Panc1 (cell line): ENCODE results near the gene SIRT1. TPM values are rescaled to one million over a fixed set of nuclear protein-coding genes. Genes with fewer than 3 reads are reported as not detected.

ENCODE experiments used
- ATAC-seq: fragments of 200-7000 bp; cut with Tn5 transposase; 2 replicates; pipeline ENCODE4 v1.9.1; 2020; ENCODE audit warnings: mild to moderate bottlenecking, moderate library complexity
- BruUV-seq: library from RNA; stranded (reverse); fragments of 400-500 nt; replicated peaks from 2 replicates; lab custom pipeline; 2021; lab: Mats Ljungman, UMichigan
- CTCF ChIA-PET: fragments of 300-600 bp; sonication (Branson Sonifier 250); formaldehyde crosslinking; loops from one replicate; lab custom pipeline; 2022; ENCODE audit warnings: antibody characterized with exemption; lab: Charles Lee
- POLR2A ChIA-PET: fragments of 300-600 bp; sonication (Branson Sonifier 250); formaldehyde crosslinking; loops from one replicate; lab custom pipeline; 2022; ENCODE audit warnings: antibody characterized with exemption; lab: Charles Lee
- DNase-seq: peaks from one replicate; pipeline ENCODE4 v3.0.0-alpha.2; 2010; ENCODE audit warnings: low read depth, low spot score
- H3K27ac ChIP-seq: 2 replicates; pipeline ENCODE4 v1.5.1; 2011; ENCODE audit warnings: mild to moderate bottlenecking, low read length, inconsistent platforms
- H3K27me3 ChIP-seq: fragments of 200-500 bp; sonication (Bioruptor generic); 2 replicates; pipeline ENCODE4 v1.6.0; 2014; ENCODE audit warnings: low read length, inconsistent platforms; ENCODE audit not compliant: control insufficient read depth, insufficient read depth
- H3K36me3 ChIP-seq: fragments of 200-500 bp; sonication (Bioruptor generic); 2 replicates; pipeline ENCODE4 v1.5.1; 2014; ENCODE audit warnings: inconsistent platforms, mild to moderate bottlenecking, low read length, moderate library complexity; ENCODE audit not compliant: control insufficient read depth, insufficient read depth
- H3K4me1 ChIP-seq: 2 replicates; pipeline ENCODE4 v1.5.1; 2011; ENCODE audit warnings: inconsistent platforms, mild to moderate bottlenecking, low read length, moderate library complexity; ENCODE audit not compliant: control insufficient read depth, insufficient read depth
- H3K4me3 ChIP-seq, 2 experiments: 2 replicates each; pipeline ENCODE4 v1.5.1; 2011 to 2012; ENCODE audit warnings: low read depth in 2 of 2, low read length in 2 of 2, mild to moderate bottlenecking in 2 of 2, inconsistent platforms in 1 of 2, moderate library complexity in 1 of 2
- H3K9me3 ChIP-seq: fragments of 200-500 bp; sonication (Bioruptor generic); 2 replicates; pipeline ENCODE4 v1.5.1; 2014; ENCODE audit warnings: low read depth, mild to moderate bottlenecking, inconsistent platforms, low read length, moderate library complexity; ENCODE audit not compliant: control insufficient read depth, insufficient read depth
- POLR2AphosphoS5 ChIP-seq: IDR thresholded peaks from 2 replicates; pipeline ENCODE4 v1.6.1; 2012; ENCODE audit warnings: mild to moderate bottlenecking, low read depth, low read length, moderate library complexity
- SIN3A ChIP-seq: IDR thresholded peaks from 2 replicates; pipeline ENCODE4 v1.6.1; 2012; ENCODE audit warnings: low read depth, mild to moderate bottlenecking, low read length, moderate library complexity, borderline replicate concordance; ENCODE audit not compliant: insufficient read depth
- TCF7L2 ChIP-seq: IDR thresholded peaks from 2 replicates; pipeline ENCODE4 v1.6.1; 2011; ENCODE audit warnings: mild to moderate bottlenecking, low read depth, low read length, inconsistent platforms
- in situ Hi-C: cut with HindIII; loops from 2 replicates; pipeline ENCODE4 v1.10.0; 2016; ENCODE audit warnings: low sequenced_read_pairs, low pct_unique_long_range_greater_than_20kb
- intact Hi-C: fragments of 100-400 bp; cut with micrococcal nuclease; formaldehyde crosslinking; loops from one replicate; pipeline ENCODE4 v1.10.0; 2022; ENCODE audit not compliant: unreplicated experiment
- total RNA-seq: library from RNA; stranded (reverse); gene quantifications from one replicate; pipeline ENCODE4 v1.2.1, GENCODE V29; 2021; ENCODE audit not compliant: unreplicated experiment
- TF ChIP-seq, protein P1 (sequence below), 2 experiments: IDR thresholded peaks; 2 replicates each; pipeline ENCODE4 v1.6.1; 2011 to 2012; ENCODE audit warnings: low read depth in 2 of 2, control low read depth in 1 of 2, low read length in 1 of 2, mild to moderate bottlenecking in 1 of 2, moderate library complexity in 1 of 2; ENCODE audit not compliant: insufficient read depth in 1 of 2
- TF ChIP-seq, protein P2 (sequence below): fragments of 450-650 bp; IDR thresholded peaks from 2 replicates; pipeline ENCODE4 v1.5.1; 2017; ENCODE audit warnings: mild to moderate bottlenecking

The SIRT1 gene
- total RNA-seq, 1 experiment from 2014 or later, result 45.0 TPM

DNA sequence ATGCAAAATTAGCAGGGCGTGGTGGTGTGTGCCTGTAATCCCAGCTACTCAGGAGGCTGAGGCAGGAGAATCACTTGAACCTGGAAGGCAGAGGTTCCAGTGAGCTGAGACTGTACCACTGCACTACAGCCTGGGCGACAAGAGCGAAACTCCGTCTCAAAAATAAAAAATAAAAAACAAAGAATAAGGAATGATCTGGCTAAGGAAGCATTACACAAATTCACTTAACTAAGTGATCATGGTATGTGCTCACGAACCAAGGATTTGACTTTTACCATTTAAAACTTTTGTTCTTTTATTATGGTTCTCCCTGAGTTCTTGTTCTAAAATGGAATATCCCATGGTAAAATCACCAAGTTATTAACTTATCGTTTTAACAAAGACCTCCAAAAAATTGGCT lies 71.2 kb downstream of the SIRT1 start:
- Histone ChIP-seq H3K27me3 (no peaks in the 10 kb centered on the region), H3K9me3 (no peaks in the 10 kb centered on the region), H3K4me1 (no peaks in the 10 kb centered on the region), H3K36me3 (peaks cover 19% of the 10 kb centered on the region), H3K4me3 (no peak overlapping the region), H3K27ac (no peak overlapping the region)
- ATAC-seq (no peak), DNase-seq (no peak)
- intact Hi-C loops (no loop called here), in situ Hi-C loops (no loop called here)
- TF ChIP-seq SIN3A (no peak), TCF7L2 (no peak), POLR2AphosphoS5 (no peak)
- TF ChIP-seq, protein P1, sequence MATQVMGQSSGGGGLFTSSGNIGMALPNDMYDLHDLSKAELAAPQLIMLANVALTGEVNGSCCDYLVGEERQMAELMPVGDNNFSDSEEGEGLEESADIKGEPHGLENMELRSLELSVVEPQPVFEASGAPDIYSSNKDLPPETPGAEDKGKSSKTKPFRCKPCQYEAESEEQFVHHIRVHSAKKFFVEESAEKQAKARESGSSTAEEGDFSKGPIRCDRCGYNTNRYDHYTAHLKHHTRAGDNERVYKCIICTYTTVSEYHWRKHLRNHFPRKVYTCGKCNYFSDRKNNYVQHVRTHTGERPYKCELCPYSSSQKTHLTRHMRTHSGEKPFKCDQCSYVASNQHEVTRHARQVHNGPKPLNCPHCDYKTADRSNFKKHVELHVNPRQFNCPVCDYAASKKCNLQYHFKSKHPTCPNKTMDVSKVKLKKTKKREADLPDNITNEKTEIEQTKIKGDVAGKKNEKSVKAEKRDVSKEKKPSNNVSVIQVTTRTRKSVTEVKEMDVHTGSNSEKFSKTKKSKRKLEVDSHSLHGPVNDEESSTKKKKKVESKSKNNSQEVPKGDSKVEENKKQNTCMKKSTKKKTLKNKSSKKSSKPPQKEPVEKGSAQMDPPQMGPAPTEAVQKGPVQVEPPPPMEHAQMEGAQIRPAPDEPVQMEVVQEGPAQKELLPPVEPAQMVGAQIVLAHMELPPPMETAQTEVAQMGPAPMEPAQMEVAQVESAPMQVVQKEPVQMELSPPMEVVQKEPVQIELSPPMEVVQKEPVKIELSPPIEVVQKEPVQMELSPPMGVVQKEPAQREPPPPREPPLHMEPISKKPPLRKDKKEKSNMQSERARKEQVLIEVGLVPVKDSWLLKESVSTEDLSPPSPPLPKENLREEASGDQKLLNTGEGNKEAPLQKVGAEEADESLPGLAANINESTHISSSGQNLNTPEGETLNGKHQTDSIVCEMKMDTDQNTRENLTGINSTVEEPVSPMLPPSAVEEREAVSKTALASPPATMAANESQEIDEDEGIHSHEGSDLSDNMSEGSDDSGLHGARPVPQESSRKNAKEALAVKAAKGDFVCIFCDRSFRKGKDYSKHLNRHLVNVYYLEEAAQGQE (IDR thresholded peaks at IDR 0.05; ENCODE audit: insufficient read depth in 1 of 2, low read depth in 2 of 2, low read length in 1 of 2), result no peak
- TF ChIP-seq, protein P2, sequence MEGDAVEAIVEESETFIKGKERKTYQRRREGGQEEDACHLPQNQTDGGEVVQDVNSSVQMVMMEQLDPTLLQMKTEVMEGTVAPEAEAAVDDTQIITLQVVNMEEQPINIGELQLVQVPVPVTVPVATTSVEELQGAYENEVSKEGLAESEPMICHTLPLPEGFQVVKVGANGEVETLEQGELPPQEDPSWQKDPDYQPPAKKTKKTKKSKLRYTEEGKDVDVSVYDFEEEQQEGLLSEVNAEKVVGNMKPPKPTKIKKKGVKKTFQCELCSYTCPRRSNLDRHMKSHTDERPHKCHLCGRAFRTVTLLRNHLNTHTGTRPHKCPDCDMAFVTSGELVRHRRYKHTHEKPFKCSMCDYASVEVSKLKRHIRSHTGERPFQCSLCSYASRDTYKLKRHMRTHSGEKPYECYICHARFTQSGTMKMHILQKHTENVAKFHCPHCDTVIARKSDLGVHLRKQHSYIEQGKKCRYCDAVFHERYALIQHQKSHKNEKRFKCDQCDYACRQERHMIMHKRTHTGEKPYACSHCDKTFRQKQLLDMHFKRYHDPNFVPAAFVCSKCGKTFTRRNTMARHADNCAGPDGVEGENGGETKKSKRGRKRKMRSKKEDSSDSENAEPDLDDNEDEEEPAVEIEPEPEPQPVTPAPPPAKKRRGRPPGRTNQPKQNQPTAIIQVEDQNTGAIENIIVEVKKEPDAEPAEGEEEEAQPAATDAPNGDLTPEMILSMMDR, result no peak
- ChIA-PET CTCF (no interaction called here), POLR2A (no interaction called here)
- no TSS peak for BruUV-seq

DNA sequence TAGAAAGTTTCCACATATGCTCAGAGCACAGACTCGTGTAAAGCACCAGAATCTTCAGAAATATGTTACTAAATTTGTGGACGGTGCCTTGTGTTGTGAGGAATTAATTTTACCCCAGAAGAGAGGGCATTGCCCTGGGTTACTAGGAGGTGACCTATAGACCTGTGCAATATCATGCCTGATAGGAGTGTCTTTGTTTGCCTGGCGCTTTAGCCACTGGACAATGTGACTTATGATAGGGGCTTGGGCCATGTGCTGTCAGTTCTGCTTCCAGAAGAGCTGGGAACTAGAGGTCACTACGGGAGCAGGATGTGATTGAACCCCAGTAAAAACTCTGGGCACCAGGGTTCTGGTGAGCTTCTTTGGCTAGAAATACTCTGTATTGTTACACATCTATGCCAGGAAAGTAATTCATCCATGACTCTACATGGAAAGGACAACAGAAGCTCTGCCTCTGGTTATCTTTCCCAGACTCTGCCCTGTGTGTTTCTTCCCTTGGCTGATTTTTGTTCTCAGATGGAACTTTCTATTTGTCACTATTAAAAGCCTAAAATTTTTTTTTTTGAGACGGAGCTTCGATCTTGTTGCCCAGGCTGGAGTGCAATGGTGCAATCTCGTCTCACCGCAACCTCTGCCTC lies 75.5 kb downstream of the SIRT1 start:
- ChIA-PET POLR2A (interaction anchor here (0.7 kb wide), 1 partner anchor 179 kb away, joined by 3 read pairs; no protein-coding TSS in a partner anchor), CTCF (interaction anchor here (0.9 kb wide), 1 partner anchor 104 kb away, joined by 3 read pairs; no protein-coding TSS in a partner anchor)
- no peaks in the 10 kb centered on the region for H3K27me3 ChIP-seq
- H3K4me3 ChIP-seq, result no peak overlapping the region
- no peaks in the 10 kb centered on the region for H3K9me3 ChIP-seq
- peak; percentile 63; the same call in 1 of the 2 replicates for ATAC-seq
- DNase-seq, result no peak
- peaks cover 32% of the 10 kb centered on the region for H3K36me3 ChIP-seq
- intact Hi-C loops (no loop called here), in situ Hi-C loops (no loop called here)
- TF ChIP-seq SIN3A (no peak), POLR2AphosphoS5 (peak; percentile 24; the same call in 1 of the 2 replicates), TCF7L2 (no peak)
- TF ChIP-seq, protein P2, result no peak
- H3K27ac ChIP-seq, result no peak overlapping the region
- H3K4me1 ChIP-seq, result no peaks in the 10 kb centered on the region
- no TSS peak for BruUV-seq
